ENCODE results near the gene GUCD1. TPM values are rescaled to one million over a fixed set of nuclear protein-coding genes. Genes with fewer than 3 reads are reported as not detected.
"Not testable (repeated sequence)": the region's sequence is repeated elsewhere in the genome, so short reads cannot be mapped to it uniquely, and the experiment has no call there.

Gene GUCD1
- total and polyA plus RNA-seq, 5 donors: 124 to 161 (median 136) TPM

DNA sequence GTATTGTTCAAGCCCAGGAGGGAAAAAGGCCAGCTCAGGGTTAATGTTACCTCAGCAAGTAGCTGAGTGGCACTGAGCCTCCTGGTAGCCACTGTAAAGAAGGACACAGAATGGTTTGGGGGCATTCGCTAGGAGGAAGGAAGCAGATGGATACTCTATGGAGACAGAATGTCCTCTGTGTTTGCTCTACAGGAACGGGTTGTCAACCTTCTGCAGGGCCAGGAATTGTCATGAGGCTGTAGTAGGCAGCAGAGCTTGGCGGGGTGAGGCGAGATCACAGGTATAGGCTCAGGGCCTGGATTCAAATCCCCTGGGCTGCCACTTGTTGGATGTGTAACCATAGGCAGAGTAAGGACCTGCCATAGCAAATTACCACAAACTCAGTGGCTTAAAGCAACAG lies 40.9 kb upstream of the GUCD1 start:
- WGBS: 92% methylated on average over 4 of the region's 4 CpGs
- no peaks in the 10 kb centered on the region for H3K27me3 ChIP-seq (ENCODE audit: control insufficient read depth, insufficient read depth)
- no peak for ATAC-seq
- DNase-seq: no peak
- H3K4me1 ChIP-seq (ENCODE audit: control insufficient read depth, insufficient read depth, low read length): no peaks in the 10 kb centered on the region
- no peak overlapping the region for H3K4me3 ChIP-seq (ENCODE audit: low read length)
- H3K9me3 ChIP-seq (ENCODE audit: control insufficient read depth, low read length): no peaks in the 10 kb centered on the region
- intact Hi-C loops (cut with DNase I): no loop called here
- H3K27ac ChIP-seq (ENCODE audit: low read length): no peak overlapping the region

GRCh38 chr22:24595228-24595627 lies 40.3 kb upstream of the GUCD1 start:
- H3K9me3 ChIP-seq (ENCODE audit: control insufficient read depth, low read length): no peaks in the 10 kb centered on the region
- no peak overlapping the region for H3K27ac ChIP-seq (ENCODE audit: low read length)
- ATAC-seq (no peak), DNase-seq (peak in 1 of 3 donors; percentile 34)
- WGBS: 85% methylated on average over 6 of the region's 6 CpGs
- intact Hi-C loops (cut with DNase I): no loop called here
- H3K4me1 ChIP-seq (ENCODE audit: control insufficient read depth, insufficient read depth, low read length): no peaks in the 10 kb centered on the region
- H3K4me3 ChIP-seq (ENCODE audit: low read length): no peak overlapping the region
- H3K27me3 ChIP-seq (ENCODE audit: control insufficient read depth, insufficient read depth): no peaks in the 10 kb centered on the region

DNA sequence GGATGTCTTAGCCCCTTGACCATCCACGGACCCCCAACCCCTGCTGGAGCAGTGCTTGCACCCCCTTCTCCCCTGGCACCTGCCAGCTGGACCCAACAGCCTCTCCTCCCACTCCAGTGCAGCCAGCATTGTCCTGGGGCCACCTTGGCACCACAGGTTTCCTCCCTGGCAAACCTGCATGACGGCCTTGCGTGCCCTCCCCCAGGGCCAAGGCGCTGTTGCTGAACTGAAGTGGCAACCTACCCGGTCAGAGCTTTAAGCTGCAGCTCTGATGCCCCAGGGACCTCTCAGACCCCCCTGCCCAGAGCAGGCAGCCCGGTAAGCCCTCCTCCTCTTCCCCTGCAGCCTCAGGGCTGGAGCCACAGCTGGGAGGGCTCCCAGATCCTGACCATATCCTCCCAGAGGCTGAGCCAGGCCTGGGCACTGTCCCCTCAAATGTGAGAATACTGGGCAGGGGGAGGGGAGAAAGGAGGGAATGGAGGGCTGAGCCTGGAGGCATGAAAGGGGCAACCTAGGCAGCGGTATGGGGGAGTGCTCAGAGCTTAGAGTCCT lies 39.7 kb upstream of the GUCD1 start:
- WGBS: 73% methylated on average over 7 of the region's 7 CpGs
- no peak overlapping the region for H3K27ac ChIP-seq (ENCODE audit: low read length)
- peak in 1 of 3 donors; percentile 50 for DNase-seq

GRCh38 chr22:24593836-24594568 lies 39.1 kb upstream of the GUCD1 start:
- ATAC-seq (no peak), DNase-seq (peak in 1 of 3 donors; percentile 49)
- intact Hi-C loops (cut with DNase I): no loop called here
- H3K4me3 ChIP-seq (ENCODE audit: low read length): no peak overlapping the region
- H3K27ac ChIP-seq (ENCODE audit: low read length): no peak overlapping the region
- H3K9me3 ChIP-seq (ENCODE audit: control insufficient read depth, low read length): no peaks in the 10 kb centered on the region
- no peaks in the 10 kb centered on the region for H3K4me1 ChIP-seq (ENCODE audit: control insufficient read depth, insufficient read depth, low read length)
- WGBS: 76% methylated on average over 16 of the region's 16 CpGs
- H3K27me3 ChIP-seq (ENCODE audit: control insufficient read depth, insufficient read depth): no peaks in the 10 kb centered on the region

More for the DNA sequence above, 39.7 kb upstream of the GUCD1 start:
- no peak overlapping the region for H3K4me3 ChIP-seq (ENCODE audit: low read length)
- intact Hi-C loops (cut with DNase I): no loop called here
- no peaks in the 10 kb centered on the region for H3K9me3 ChIP-seq (ENCODE audit: control insufficient read depth, low read length)
- H3K27me3 ChIP-seq (ENCODE audit: control insufficient read depth, insufficient read depth): no peaks in the 10 kb centered on the region
- no peaks in the 10 kb centered on the region for H3K4me1 ChIP-seq (ENCODE audit: control insufficient read depth, insufficient read depth, low read length)
- ATAC-seq: no peak

DNA sequence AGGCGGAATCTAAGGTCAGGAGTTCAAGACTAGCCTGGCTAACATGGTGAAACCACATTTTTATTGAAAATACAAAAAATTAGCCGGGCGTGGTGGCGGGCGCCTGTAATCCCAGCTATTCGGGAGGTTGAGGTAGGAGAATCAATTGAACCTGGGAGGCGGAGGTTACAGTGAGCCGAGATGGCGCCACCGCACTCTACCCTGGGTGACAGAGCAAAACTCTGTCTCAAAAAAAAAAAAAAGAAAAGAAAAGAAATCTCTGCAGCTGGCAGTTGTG lies 38.6 kb upstream of the GUCD1 start:
- H3K9me3 ChIP-seq (ENCODE audit: control insufficient read depth, low read length); H3K27ac ChIP-seq (ENCODE audit: low read length); intact Hi-C loops (cut with DNase I); H3K27me3 ChIP-seq (ENCODE audit: control insufficient read depth, insufficient read depth); ATAC-seq; H3K4me3 ChIP-seq (ENCODE audit: low read length); H3K4me1 ChIP-seq (ENCODE audit: control insufficient read depth, insufficient read depth, low read length); DNase-seq: not testable (repeated sequence)
- 92% methylated on average over 10 of the region's 10 CpGs for WGBS

DNA sequence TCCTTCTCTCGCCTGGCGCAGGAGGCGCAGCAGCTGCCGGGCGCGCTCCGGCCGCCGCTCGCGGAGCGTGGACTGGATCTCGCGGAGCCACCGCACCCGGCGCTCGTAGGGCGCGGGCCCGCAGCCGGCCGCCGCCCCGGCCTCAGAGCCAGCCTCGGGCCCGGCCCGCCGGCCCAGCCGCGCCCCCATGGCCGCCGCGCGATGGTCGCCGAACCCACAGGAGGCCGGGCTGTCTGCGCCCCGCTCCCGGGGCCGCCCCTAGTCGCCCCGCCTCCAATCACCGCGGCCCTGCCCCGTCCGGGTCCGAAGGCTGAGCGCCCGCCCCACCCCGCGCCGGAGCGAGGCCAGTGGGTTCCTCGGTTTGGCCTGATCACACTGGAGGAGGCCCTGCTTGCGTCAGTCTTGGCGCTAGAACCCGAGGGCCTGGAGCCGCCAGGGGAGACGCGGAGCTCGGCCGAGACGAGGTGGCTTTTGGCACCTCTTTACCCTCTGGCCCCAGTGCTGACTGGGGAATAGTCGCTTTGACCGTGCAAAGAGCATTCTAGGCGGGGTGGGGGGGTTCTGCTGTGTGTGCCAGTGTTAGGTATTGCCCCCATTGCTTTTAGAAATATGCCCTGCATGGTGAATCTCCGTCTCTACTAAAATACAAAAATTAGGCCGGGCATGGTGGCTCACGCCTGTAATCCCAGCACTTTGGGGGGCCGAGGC lies 38.1 kb upstream of the GUCD1 start, which contains the start of gene LRRC75B:
Gene LRRC75B (minus strand): TSS at position 223 of the 708 bp plus-strand sequence. CDS start 34 bp downstream, at position 189.
- Histone ChIP-seq H3K9me3 (ENCODE audit: control insufficient read depth, low read length) (no peaks in the 10 kb centered on the region), H3K27me3 (ENCODE audit: control insufficient read depth, insufficient read depth) (no peaks in the 10 kb centered on the region), H3K4me3 (ENCODE audit: low read length) (peak within 1 kb of the TSS; percentile 60), H3K4me1 (ENCODE audit: control insufficient read depth, insufficient read depth, low read length) (no peaks in the 10 kb centered on the region), H3K27ac (ENCODE audit: low read length) (peak within 1 kb of the TSS; percentile 34)
- ATAC-seq (peak; percentile 92 to 95), DNase-seq (peak; percentile 95 to 98 (median 98))
- intact Hi-C loops (cut with DNase I): no loop called here
- whole genome bisulfite sequencing: 4% methylated on average over 72 of the region's 72 CpGs

GRCh38 chr22:24592058-24592850 lies 37.3 kb upstream of the GUCD1 start:
- intact Hi-C loops (cut with DNase I): no loop called here
- WGBS: 9% methylated on average over 33 of the region's 33 CpGs
- peak in 2 of 3 donors; percentile 73 to 75 for DNase-seq
- H3K9me3 ChIP-seq (ENCODE audit: control insufficient read depth, low read length): no peaks in the 10 kb centered on the region
- ATAC-seq: peak; percentile 1 to 2
- H3K27me3 ChIP-seq (ENCODE audit: control insufficient read depth, insufficient read depth): no peaks in the 10 kb centered on the region
- H3K4me1 ChIP-seq (ENCODE audit: control insufficient read depth, insufficient read depth, low read length): no peaks in the 10 kb centered on the region
- H3K4me3 ChIP-seq (ENCODE audit: low read length): peak overlapping the region; percentile 60
- H3K27ac ChIP-seq (ENCODE audit: low read length): peak overlapping the region; percentile 19

GRCh38 chr22:24591286-24591830 lies 36.4 kb upstream of the GUCD1 start:
- ATAC-seq (no peak), DNase-seq (no peak)
- H3K4me1 ChIP-seq (ENCODE audit: control insufficient read depth, insufficient read depth, low read length): no peaks in the 10 kb centered on the region
- no peak overlapping the region for H3K4me3 ChIP-seq (ENCODE audit: low read length)
- H3K27ac ChIP-seq (ENCODE audit: low read length): no peak overlapping the region
- H3K27me3 ChIP-seq (ENCODE audit: control insufficient read depth, insufficient read depth): no peaks in the 10 kb centered on the region
- no peaks in the 10 kb centered on the region for H3K9me3 ChIP-seq (ENCODE audit: control insufficient read depth, low read length)
- intact Hi-C loops (cut with DNase I): no loop called here
- WGBS: 95% methylated on average over 6 of the region's 6 CpGs

GRCh38 chr22:24590596-24591173 lies 35.7 kb upstream of the GUCD1 start:
- Histone ChIP-seq H3K4me1 (ENCODE audit: control insufficient read depth, insufficient read depth, low read length) (no peaks in the 10 kb centered on the region), H3K4me3 (ENCODE audit: low read length) (no peak overlapping the region), H3K9me3 (ENCODE audit: control insufficient read depth, low read length) (no peaks in the 10 kb centered on the region), H3K27ac (ENCODE audit: low read length) (no peak overlapping the region), H3K27me3 (ENCODE audit: control insufficient read depth, insufficient read depth) (no peaks in the 10 kb centered on the region)
- ATAC-seq (no peak), DNase-seq (no peak)
- 98% methylated on average over 12 of the region's 12 CpGs for WGBS
- intact Hi-C loops (cut with DNase I): no loop called here

- no peak overlapping the region for H3K4me3 ChIP-seq (ENCODE audit: low read length)
- DNase-seq (no peak), ATAC-seq (no peak)
- 91% methylated on average over 7 of the region's 7 CpGs for WGBS
- no peak overlapping the region for H3K27ac ChIP-seq (ENCODE audit: low read length)
- intact Hi-C loops (cut with DNase I): no loop called here
- no peaks in the 10 kb centered on the region for H3K27me3 ChIP-seq (ENCODE audit: control insufficient read depth, insufficient read depth)
- no peaks in the 10 kb centered on the region for H3K4me1 ChIP-seq (ENCODE audit: control insufficient read depth, insufficient read depth, low read length)
- H3K9me3 ChIP-seq (ENCODE audit: control insufficient read depth, low read length): no peaks in the 10 kb centered on the region
Observed at GRCh38 chr22:24589518-24590030, 34.6 kb upstream of the GUCD1 start.
